Measurements from ENCODE around the gene MDC1.

DNA sequence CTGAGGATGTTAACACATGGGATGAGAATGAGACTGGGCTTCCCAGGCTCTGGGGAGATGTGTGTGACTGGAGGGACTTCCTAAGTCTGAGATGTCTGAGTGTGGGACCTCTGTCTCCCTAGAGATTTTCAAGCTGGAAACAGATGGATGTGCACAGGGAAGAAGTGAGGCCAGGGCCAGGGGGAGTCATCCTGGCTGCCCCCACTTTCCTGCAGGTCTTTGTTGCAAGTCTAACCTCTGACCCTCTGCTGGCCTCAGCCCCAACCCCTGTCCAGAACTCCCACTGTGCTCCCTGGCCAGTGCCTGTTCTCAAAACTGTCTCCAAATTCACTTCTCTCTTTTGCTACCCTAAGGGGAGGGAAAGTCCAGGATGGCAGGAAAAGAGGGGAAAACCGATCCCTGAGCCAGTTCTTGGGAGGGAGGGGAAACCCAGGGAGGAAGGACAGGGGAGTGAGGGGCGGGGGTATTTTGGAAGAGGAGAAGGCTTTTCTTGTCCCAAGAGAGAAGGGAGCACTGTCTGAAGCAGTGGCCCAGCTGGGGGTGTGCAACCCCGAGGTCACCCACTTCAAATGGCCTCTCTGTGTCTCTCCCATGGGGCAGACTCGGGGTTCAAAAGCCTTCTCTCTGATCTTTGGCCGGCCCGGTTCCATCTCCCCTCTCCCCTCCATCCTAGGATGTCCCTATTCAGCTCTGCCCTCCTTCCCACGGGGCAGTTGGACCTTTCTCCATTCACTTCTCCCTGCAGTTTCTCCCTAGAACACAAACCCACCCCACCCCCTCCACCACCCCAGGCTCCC, 33.7 kb downstream of the MDC1 start:
- no peak for TF ChIP-seq TAF1 (IDR thresholded peaks at IDR 0.05; ENCODE audit: borderline replicate concordance, low read depth, low read length)
- TF ChIP-seq, protein P1, sequence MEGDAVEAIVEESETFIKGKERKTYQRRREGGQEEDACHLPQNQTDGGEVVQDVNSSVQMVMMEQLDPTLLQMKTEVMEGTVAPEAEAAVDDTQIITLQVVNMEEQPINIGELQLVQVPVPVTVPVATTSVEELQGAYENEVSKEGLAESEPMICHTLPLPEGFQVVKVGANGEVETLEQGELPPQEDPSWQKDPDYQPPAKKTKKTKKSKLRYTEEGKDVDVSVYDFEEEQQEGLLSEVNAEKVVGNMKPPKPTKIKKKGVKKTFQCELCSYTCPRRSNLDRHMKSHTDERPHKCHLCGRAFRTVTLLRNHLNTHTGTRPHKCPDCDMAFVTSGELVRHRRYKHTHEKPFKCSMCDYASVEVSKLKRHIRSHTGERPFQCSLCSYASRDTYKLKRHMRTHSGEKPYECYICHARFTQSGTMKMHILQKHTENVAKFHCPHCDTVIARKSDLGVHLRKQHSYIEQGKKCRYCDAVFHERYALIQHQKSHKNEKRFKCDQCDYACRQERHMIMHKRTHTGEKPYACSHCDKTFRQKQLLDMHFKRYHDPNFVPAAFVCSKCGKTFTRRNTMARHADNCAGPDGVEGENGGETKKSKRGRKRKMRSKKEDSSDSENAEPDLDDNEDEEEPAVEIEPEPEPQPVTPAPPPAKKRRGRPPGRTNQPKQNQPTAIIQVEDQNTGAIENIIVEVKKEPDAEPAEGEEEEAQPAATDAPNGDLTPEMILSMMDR (IDR thresholded peaks at IDR 0.05): no peak
- TF ChIP-seq SMC3 (IDR thresholded peaks at IDR 0.05; ENCODE audit: low read depth, low read length): no peak

Measured in SK-N-SH (cell line).